NK-92 treated with Interleukin-12 subunit alpha and Interleukin-12 subunit beta, amount 100 ng/mL, for 24 hours (cell line): ENCODE data around the gene SCAI.
"Not testable (repeated sequence)": the region's sequence is repeated elsewhere in the genome, so short reads cannot be mapped to it uniquely, and the experiment has no call there.

Source experiments
- DNase-seq: peaks from one replicate; lab custom pipeline; 2025; lab: John Stamatoyannopoulos, UW

Gene SCAI

GRCh38 chr9:125143377-125144090 is at the start of gene SCAI:
Gene SCAI, minus strand, starts transcription at chr9:125143528. Its CDS starts 91 bp downstream, at chr9:125143437.
- peak; percentile 94 for DNase-seq

DNA sequence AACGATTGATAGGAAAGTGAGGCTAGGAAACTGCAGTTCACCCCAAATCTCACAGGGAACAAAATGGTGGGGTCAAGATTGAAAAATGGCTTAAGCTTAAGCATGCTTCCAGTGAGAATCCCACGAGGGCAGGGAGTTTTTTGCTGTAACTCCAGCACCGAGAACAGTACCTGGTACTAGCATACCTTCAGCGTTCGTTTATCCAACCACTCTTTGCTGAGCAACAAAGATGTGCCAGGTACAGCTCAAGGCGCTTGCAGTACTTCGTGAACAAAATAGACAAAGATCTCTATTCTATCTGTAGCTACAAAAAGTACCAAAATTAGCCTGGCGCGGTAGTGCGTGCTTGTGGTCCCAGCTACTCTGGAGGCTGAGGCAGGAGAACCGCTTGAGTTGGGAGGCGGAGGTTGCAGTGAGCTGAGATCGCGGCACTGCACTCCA is 47.1 kb upstream of the SCAI start:
- DNase-seq: no peak

- peak; percentile 92 for DNase-seq
Observed at GRCh38 chr9:125189361-125190289, 46.3 kb upstream of the SCAI start, which contains the start of gene PPP6C. Gene PPP6C, minus strand, starts transcription at chr9:125189803. Its CDS starts 85 bp downstream, at chr9:125189718.

DNA sequence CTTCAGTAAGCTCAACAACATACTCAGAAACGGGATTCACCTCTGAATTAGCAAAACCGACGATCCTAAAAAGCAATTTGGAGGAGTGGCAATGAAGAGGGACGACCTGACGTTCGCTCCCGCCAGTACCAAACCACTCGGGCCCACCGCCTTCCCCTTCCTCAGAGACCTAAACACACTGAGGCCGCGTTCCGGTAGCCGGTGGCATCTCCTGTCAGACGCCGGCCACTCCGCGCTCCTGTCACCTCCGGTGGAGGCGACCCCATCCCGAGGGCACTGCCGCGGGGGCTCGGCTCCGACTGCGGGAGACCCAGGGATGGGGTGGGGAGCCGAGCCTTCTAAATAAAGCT is 45.7 kb upstream of the SCAI start:
- no peak for DNase-seq

- no peak for DNase-seq
Observed at GRCh38 chr9:125183561-125183960, 40.2 kb upstream of the SCAI start.

- DNase-seq: no peak
Observed at GRCh38 chr9:125183054-125183453, 39.7 kb upstream of the SCAI start.

DNA sequence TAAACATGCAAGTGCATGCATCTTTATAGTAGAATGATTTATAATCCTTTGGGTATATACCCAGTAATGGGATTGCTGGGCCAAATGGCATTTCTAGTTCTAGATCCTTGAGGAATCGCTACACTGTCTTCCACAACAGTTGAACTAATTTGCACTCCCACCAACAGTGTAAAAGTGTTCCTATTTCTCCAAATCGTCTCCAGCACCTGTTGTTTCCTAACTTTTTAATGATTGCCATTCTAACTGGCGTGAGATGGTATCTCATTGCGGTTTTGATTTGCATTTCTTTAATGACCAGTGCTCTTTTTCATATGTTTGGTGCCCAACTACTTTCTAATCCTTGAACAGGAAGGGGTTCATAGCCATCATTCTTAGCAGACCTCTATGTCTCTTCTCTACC is 38.4 kb upstream of the SCAI start:
- not testable (repeated sequence) for DNase-seq

GRCh38 chr9:125180876-125181275 is 37.5 kb upstream of the SCAI start:
- no peak for DNase-seq

GRCh38 chr9:125179776-125180175 is 36.4 kb upstream of the SCAI start:
- DNase-seq: not testable (repeated sequence)

GRCh38 chr9:125177888-125178287 is 34.6 kb upstream of the SCAI start:
- no peak for DNase-seq

DNA sequence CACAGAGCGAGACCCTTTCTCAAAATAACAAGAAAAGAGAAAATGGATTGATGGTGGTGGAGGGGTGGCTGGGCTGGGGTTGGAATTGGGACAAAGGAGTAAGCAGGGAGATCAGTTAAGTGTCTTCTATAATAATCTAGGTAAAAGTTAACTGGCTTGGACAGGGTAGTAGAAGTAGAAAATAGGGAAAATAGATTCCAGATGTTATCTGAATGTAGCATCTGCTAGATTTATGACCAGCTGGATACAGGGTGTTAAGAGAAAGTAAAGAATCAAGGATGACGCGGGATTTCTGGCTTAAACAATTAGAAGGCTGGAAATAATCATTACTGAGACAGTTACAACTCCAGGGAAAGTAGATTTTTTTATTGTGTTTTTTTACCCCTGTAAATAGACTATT is 33.3 kb upstream of the SCAI start:
- no peak for DNase-seq

DNA sequence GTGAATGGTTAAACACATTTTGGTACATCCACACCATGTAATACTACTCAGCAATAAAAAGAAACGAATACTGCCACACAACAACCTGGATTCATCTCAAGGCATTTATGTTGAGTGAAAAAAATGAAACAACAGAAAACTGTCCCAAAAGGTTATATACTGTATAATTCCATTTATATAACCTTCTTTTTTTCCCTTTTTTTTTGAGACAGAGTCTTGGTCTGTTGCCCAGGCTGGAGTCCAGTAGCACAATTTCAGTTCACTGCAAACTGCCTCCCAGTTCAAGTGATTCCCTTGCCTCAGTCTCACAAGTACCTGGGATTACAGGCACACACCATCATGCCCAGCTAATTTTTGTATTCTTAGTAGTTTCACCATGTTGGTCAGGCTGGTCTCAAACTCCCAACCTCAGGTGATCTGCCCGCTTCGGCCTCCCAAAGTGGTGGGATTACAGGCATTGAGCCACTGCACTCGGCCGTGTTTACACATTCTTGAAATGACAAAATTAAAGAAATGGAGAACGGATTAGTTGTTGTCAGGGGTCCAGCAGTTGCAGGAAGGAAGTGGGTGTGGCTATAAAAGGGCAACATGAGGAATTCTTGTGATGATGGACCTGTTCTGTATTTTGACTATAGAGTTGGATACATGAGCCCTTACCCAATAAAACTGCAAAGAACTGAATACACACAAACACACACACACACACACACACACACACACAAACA is 28.9 kb upstream of the SCAI start:
- no peak for DNase-seq

DNA sequence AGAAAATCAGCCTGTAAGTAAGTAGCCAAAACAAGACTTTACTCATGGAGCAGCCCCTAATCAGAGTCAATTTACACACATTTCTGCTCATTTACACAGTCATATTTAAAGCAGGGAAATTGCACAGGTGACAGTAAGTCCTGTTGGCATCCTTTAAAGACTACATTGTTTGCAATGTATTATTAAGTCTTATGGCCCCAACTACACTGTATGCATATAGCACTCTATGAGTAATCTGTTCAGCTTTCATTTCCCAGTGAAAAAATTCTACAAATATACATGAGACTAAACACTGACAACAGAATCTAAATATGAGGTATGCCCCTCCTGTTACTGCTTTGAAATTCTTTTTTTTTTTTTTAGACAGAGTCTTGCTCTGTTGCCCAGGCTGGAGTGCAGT is 26.6 kb upstream of the SCAI start:
- no peak for DNase-seq

- DNase-seq: no peak
Observed at GRCh38 chr9:125166762-125167161, 23.4 kb upstream of the SCAI start.

DNA sequence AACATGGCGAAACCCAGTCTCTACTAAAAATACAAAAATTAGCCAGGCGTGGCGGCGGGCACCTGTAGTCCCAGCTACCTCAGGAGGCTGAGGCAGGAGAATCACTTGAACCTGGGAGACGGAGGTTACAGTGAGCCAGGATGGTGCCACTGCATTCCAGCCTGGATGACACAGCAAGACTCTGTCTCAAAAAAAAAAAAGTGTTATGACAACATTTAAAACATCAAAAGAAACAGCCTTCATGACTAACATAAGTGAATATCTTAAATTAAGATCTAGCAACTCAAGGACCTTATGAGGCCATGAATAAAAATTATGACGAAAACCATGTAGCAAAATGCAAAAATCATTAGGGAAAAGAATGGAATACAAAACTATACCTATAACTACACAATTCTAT is 19.6 kb upstream of the SCAI start:
- DNase-seq: not testable (repeated sequence)

- no peak for DNase-seq
Observed at GRCh38 chr9:125161284-125161918, 18.1 kb upstream of the SCAI start.

DNA sequence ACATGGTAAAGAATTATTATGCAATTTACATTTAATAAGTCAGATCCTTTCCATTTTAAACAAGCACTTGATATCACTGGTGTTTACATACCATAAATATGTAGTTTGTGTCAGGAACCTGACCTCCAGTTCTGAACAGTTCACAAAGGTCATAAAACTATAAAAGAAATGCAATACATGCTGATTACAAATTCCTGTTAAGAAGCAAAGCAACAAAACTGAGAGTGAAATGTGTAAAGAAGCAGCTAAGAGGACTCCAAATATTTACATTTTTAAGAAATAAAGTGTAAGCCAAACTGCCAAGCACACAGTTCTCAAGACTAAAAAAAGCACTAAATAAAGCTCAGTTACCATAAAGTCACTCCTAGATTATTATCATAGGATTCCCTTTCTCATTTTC is 17.4 kb upstream of the SCAI start:
- no peak for DNase-seq

DNA sequence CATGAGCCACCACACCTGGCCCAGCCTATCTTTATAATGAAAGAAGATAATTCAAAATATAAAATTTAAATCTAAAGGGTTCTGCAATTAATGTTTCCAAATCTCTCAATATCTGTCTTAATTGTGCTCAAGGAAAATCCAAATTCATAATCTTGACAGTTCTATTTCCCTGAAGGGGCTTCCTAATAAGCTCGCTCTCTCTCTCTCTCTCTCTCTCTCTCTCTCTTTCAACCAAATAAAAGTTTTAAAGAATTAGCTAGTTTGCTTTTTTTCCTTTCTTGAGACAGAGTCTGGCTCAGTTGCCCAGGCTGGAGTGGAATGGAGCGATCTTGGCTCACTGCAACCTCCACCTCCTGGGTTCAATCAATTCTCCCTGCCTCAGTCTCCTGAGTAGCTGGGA is 13.2 kb upstream of the SCAI start:
- no peak for DNase-seq

DNA sequence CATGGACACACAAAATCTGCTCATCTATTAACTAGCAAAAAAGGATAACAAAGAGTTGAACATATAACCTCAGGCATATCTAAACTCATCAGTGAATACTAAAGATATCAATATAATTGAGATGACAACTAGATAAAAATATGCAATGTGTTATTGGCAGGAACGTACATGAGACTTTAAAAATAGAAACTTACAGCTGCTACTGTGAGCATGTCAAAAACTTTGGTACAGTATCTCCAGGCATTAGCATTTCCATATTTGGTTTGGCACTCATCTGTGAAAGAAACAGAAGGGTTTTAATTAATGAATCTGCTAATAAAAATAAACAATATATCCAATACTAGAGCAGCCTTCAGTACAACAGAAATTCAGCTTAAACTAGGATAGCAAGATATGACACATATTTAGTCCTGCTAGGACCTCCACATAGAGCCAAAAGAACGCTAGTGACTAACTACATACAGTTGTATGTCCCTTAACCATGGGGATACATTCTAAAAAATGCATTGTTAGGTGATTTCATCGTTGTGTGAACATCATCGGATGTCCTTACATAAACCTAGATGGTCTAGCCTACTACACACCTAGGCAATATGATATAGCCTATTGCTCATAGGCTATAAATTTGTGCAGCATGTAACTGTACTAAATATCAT is 10.5 kb upstream of the SCAI start:
- DNase-seq: no peak

DNA sequence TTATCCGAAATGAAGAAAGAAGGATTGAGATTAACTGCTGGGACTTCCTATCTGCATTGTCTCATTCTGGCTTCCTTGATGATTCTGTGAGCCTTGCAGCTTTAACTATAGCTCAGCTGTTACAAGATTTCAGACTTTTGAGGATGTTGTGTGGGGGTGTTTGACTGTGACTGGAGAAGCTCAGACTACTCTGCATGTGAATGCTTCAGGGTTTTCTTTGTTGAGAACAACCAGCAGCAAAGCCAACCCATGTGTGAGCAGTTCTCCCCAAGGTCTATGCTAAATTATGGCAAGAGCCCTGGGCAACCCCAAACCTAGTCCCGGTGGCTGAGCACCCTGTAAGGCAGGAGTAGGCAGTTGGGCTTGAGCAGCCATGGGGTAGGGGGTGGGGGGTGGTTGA is 8.4 kb upstream of the SCAI start:
- no peak for DNase-seq
